GM12872 (cell line): ENCODE measurements around the gene SECISBP2.

Experiments used
- TF ChIP-seq, protein P1 (sequence below): IDR thresholded peaks from 3 replicates; pipeline ENCODE4 v1.5.1; 2011; ENCODE audit warnings: low read depth, mild to moderate bottlenecking, low read length, moderate library complexity; ENCODE audit not compliant: insufficient read depth

SECISBP2 gene

GRCh38 chr9:89379508-89380115, 61.3 kb downstream of the SECISBP2 start:
- TF ChIP-seq, protein P1, sequence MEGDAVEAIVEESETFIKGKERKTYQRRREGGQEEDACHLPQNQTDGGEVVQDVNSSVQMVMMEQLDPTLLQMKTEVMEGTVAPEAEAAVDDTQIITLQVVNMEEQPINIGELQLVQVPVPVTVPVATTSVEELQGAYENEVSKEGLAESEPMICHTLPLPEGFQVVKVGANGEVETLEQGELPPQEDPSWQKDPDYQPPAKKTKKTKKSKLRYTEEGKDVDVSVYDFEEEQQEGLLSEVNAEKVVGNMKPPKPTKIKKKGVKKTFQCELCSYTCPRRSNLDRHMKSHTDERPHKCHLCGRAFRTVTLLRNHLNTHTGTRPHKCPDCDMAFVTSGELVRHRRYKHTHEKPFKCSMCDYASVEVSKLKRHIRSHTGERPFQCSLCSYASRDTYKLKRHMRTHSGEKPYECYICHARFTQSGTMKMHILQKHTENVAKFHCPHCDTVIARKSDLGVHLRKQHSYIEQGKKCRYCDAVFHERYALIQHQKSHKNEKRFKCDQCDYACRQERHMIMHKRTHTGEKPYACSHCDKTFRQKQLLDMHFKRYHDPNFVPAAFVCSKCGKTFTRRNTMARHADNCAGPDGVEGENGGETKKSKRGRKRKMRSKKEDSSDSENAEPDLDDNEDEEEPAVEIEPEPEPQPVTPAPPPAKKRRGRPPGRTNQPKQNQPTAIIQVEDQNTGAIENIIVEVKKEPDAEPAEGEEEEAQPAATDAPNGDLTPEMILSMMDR = no peak

DNA sequence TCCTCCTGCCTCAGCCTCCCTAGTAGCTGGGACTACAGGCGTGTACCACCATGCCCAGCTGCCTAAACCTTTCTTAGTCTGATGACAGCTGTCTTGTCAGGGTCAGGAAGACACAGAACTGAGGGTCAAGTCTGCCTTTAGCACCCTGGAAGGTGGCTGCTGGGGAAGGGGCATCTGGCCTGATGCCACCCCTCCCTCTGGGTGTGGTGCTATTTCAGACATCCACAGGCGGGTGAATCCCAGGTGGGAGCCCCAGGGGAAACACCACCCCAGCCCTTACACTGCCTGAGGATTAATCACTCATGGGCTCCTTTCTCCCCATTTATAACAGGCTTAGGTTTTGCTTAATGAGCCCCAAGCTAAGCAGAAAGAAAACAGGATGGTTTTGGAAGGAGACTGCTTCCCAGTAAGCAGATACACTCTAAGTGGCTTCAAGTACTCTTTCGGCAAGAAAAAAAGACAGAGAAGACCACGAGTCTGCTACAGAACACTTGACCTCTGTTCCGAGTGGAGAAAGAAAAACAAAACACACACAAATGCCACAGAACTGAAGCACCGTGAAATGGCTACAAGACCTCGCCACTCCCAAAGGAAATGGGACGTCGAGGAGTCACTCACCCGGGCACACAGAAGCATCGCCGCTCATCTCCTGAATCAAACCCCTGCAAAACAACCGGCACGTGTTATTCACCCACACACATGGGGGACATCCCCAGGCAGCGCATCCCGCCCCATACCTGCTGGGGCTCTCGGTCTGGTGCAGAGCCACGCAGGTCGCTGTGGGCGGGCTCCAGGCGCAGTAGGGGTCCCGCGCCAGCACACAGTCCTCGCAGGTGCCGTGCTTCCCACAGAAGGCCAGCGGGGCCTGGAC, 62.4 kb downstream of the SECISBP2 start:
- TF ChIP-seq, protein P1 = no peak

- TF ChIP-seq, protein P1 = no peak
These were observed 63.0 kb downstream of the SECISBP2 start for GRCh38 chr9:89381308-89381609.

GRCh38 chr9:89382026-89382986, 64.0 kb downstream of the SECISBP2 start:
- TF ChIP-seq, protein P1 = no peak

GRCh38 chr9:89383030-89383720, 64.9 kb downstream of the SECISBP2 start:
- TF ChIP-seq, protein P1 = no peak

- TF ChIP-seq, protein P1 = no peak
These were observed 65.5 kb downstream of the SECISBP2 start for GRCh38 chr9:89383721-89384300.
